GM18519 (cell line): Measurements from ENCODE around the gene CSNK1G1.
"Not testable (repeated sequence)": the region's sequence is repeated elsewhere in the genome, so short reads cannot be mapped to it uniquely, and the experiment has no call there.

ENCODE experiments used
- ATAC-seq: cut with Tn5 transposase; IDR thresholded peaks from one replicate; pipeline ENCODE4 v1.9.1; 2021; ENCODE audit warnings: mild to moderate bottlenecking, moderate library complexity; ENCODE audit not compliant: unreplicated experiment, low FRiP score

The CSNK1G1 gene

GRCh38 chr15:64289550-64289949, 66.4 kb downstream of the CSNK1G1 start:
- ATAC-seq, result no peak

- ATAC-seq, result no peak
Measured at GRCh38 chr15:64288999-64289398, 67.0 kb downstream of the CSNK1G1 start.

- no peak for ATAC-seq
Measured at GRCh38 chr15:64288577-64288976, 67.4 kb downstream of the CSNK1G1 start.

- no peak for ATAC-seq
Measured at GRCh38 chr15:64287953-64288352, 68.0 kb downstream of the CSNK1G1 start.

- no peak for ATAC-seq
Measured at GRCh38 chr15:64286473-64286872, 69.5 kb downstream of the CSNK1G1 start.

GRCh38 chr15:64285871-64286270, 70.1 kb downstream of the CSNK1G1 start:
- ATAC-seq, result no peak

- no peak for ATAC-seq
Measured at GRCh38 chr15:64285150-64285549, 70.8 kb downstream of the CSNK1G1 start.

- no peak for ATAC-seq
Measured at GRCh38 chr15:64284042-64284441, 71.9 kb downstream of the CSNK1G1 start.

GRCh38 chr15:64282701-64283100, 73.3 kb downstream of the CSNK1G1 start:
- no peak for ATAC-seq

GRCh38 chr15:64279131-64279530, 76.8 kb downstream of the CSNK1G1 start:
- ATAC-seq, result no peak

GRCh38 chr15:64275934-64276333, 80.0 kb downstream of the CSNK1G1 start:
- no peak for ATAC-seq

GRCh38 chr15:64274341-64274950, 81.5 kb downstream of the CSNK1G1 start:
- ATAC-seq, result no peak

- ATAC-seq, result no peak
Measured at GRCh38 chr15:64267331-64267973, 88.5 kb downstream of the CSNK1G1 start.

GRCh38 chr15:64265188-64265587, 90.8 kb downstream of the CSNK1G1 start:
- not testable (repeated sequence) for ATAC-seq

GRCh38 chr15:64264502-64264901, 91.5 kb downstream of the CSNK1G1 start:
- no peak for ATAC-seq

- ATAC-seq, result no peak
Measured at GRCh38 chr15:64263567-64263966, 92.4 kb downstream of the CSNK1G1 start.

- no peak for ATAC-seq
Measured at GRCh38 chr15:64256051-64256450, 99.9 kb downstream of the CSNK1G1 start.

GRCh38 chr15:64251658-64252057, 104.3 kb downstream of the CSNK1G1 start:
- ATAC-seq, result no peak

GRCh38 chr15:64251121-64251520, 104.9 kb downstream of the CSNK1G1 start:
- ATAC-seq, result no peak

GRCh38 chr15:64249883-64250575, 105.9 kb downstream of the CSNK1G1 start:
- ATAC-seq, result no peak

- ATAC-seq, result no peak
Measured at GRCh38 chr15:64249406-64249805, 106.6 kb downstream of the CSNK1G1 start.
